Bronchial epithelial cell (primary cell): ENCODE measurements around the gene ARL3. TPM values are rescaled to one million over a fixed set of nuclear protein-coding genes. Genes with fewer than 3 reads are reported as not detected.
"Not testable (repeated sequence)": the region's sequence is repeated elsewhere in the genome, so short reads cannot be mapped to it uniquely, and the experiment has no call there.

Experiments
- DNase-seq: peaks from one replicate; pipeline ENCODE4 v3.0.0-alpha.2; 2010; ENCODE audit warnings: low read depth
- FAIRE-seq: peaks from 2 replicates; lab custom pipeline; 2011; peaks lifted over from hg19 to GRCh38; lab: Jason Lieb, UNC
- H3K27me3 ChIP-seq: 2 replicates; pipeline ENCODE4 v1.5.1; 2011; ENCODE audit warnings: low read length; ENCODE audit not compliant: control insufficient read depth, insufficient read depth
- H3K36me3 ChIP-seq: 2 replicates; pipeline ENCODE4 v1.5.1; 2011; ENCODE audit warnings: low read length; ENCODE audit not compliant: control insufficient read depth, insufficient read depth
- H3K4me3 ChIP-seq: 2 replicates; pipeline ENCODE4 v1.5.1; 2011; ENCODE audit warnings: mild to moderate bottlenecking, low read depth, low read length, control low read depth
- CTCF ChIP-seq: IDR thresholded peaks from 2 replicates; pipeline ENCODE4 v1.5.1; 2011; ENCODE audit warnings: mild to moderate bottlenecking, moderate library complexity, low read length, control low read depth, inconsistent platforms; ENCODE audit not compliant: insufficient read depth, severe bottlenecking
- total RNA-seq: library from RNA; depleted of rRNA; stranded (reverse); fragments of >200 nt; gene quantifications from 2 replicates; pipeline ENCODE4 v1.2.1, GENCODE V29; 2014

The ARL3 gene
- total RNA-seq, 1 donor from 2014 or later, result 4.7 TPM

- Histone ChIP-seq H3K4me3 (peak overlapping the region; percentile 98), H3K36me3 (no peaks in the 10 kb centered on the region), H3K27me3 (no peaks in the 10 kb centered on the region)
- no peak for TF ChIP-seq CTCF
- FAIRE-seq (no peak), DNase-seq (no peak)
Observed at GRCh38 chr10:102745157-102745556, 31.0 kb upstream of the ARL3 start.

- Histone ChIP-seq H3K4me3 (peak overlapping the region; percentile 98), H3K36me3 (no peaks in the 10 kb centered on the region), H3K27me3 (no peaks in the 10 kb centered on the region)
- FAIRE-seq (no peak), DNase-seq (no peak)
- no peak for TF ChIP-seq CTCF
Observed at GRCh38 chr10:102744374-102745051, 30.3 kb upstream of the ARL3 start.

- H3K36me3 ChIP-seq, result no peaks in the 10 kb centered on the region
- DNase-seq (peak; percentile 99), FAIRE-seq (no peak)
- peak within 1 kb of the TSS; percentile 98 for H3K4me3 ChIP-seq
- no peak for TF ChIP-seq CTCF
- no peaks in the 10 kb centered on the region for H3K27me3 ChIP-seq
Observed at GRCh38 chr10:102743588-102744373, 29.6 kb upstream of the ARL3 start, which contains the start of gene WBP1L. Gene WBP1L, plus strand, starts transcription at chr10:102743948. Its CDS starts 106 bp downstream, at chr10:102744054.

- no peak for FAIRE-seq
- H3K4me3 ChIP-seq, result no peak overlapping the region
- DNase-seq, result no peak
- no peak for TF ChIP-seq CTCF
- no peaks in the 10 kb centered on the region for H3K27me3 ChIP-seq
- H3K36me3 ChIP-seq, result no peaks in the 10 kb centered on the region
Observed at GRCh38 chr10:102743078-102743587, 28.9 kb upstream of the ARL3 start.

- not testable (repeated sequence) for DNase-seq, H3K27me3 ChIP-seq, FAIRE-seq, H3K36me3 ChIP-seq, H3K4me3 ChIP-seq
Observed at GRCh38 chr10:102742313-102742712, 28.1 kb upstream of the ARL3 start.

GRCh38 chr10:102741726-102742237 lies 27.6 kb upstream of the ARL3 start:
- TF ChIP-seq CTCF, result no peak
- H3K27me3 ChIP-seq, result no peaks in the 10 kb centered on the region
- DNase-seq (no peak), FAIRE-seq (no peak)
- no peak overlapping the region for H3K4me3 ChIP-seq
- H3K36me3 ChIP-seq, result no peaks in the 10 kb centered on the region
